Urinary bladder (tissue), 4 donors: ENCODE data around the gene ARPP21. TPM values are rescaled to one million over a fixed set of nuclear protein-coding genes. Genes with fewer than 3 reads are reported as not detected.

Source experiments
- DNase-seq: peaks from one replicate; pipeline ENCODE4 v3.0.0-alpha.2; 2015; ENCODE audit errors: extremely low spot score
- H3K27ac ChIP-seq: one replicate; pipeline ENCODE4 v1.5.1; 2013; ENCODE audit warnings: low read depth, mild to moderate bottlenecking, moderate library complexity
- H3K36me3 ChIP-seq: one replicate; pipeline ENCODE4 v1.6.1; 2013; ENCODE audit warnings: mild to moderate bottlenecking, moderate library complexity; ENCODE audit not compliant: insufficient read depth
- H3K4me1 ChIP-seq: one replicate; pipeline ENCODE4 v1.6.1; 2013; ENCODE audit warnings: mild to moderate bottlenecking, moderate library complexity; ENCODE audit not compliant: insufficient read depth
- H3K4me3 ChIP-seq: one replicate; pipeline ENCODE4 v1.5.1; 2013; ENCODE audit warnings: low read depth, low read length
- WGBS: extraction: QIAGEN DNeasy Blood & Tissue Kit; methylation state at CpG from one replicate; pipeline ENCODE4 v1.1.7; 2013; 5-methylcytosine and 5-hydroxymethylcytosine counted together
- polyA plus RNA-seq: library from polyadenylated mRNA; stranded (reverse); fragments of 200-250 nt; gene quantifications from one replicate; pipeline ENCODE4 v1.2.3, GENCODE V29; 2013
- total RNA-seq: library from RNA; depleted of rRNA; stranded (reverse); fragments of >200 nt; gene quantifications from one replicate; pipeline ENCODE4 v1.2.3, GENCODE V29; 2014
- donor health status: healthy with polysubstance abuse.
- donor health status: healthy.

The ARPP21 gene
- total and polyA plus RNA-seq, 2 donors: 0.08 to 11.8 TPM

DNA sequence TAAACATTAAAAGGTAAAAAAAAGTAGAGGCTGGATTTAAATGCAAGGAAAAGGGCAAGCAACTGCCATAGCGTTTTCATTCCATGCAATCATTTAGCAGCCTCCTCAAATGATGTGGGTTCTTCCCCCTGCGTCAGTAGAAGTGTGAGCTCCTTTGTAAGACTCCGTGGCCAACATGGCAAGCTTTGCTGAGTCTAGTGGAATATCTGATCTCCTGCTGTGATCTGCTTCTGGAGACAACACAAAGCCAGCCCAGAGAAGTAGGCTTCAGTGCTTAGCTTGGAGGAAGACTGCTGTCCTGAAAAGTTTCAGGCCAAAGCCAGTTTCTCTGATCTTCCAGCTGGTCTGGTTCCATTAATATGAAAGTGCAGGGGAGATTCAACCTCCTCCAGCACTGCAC, 70.4 kb downstream of the ARPP21 start:
- Histone ChIP-seq H3K4me3 (no peak overlapping the region), H3K27ac (no peak overlapping the region), H3K36me3 (no peaks in the 10 kb centered on the region), H3K4me1 (no peaks in the 10 kb centered on the region)
- DNase-seq: no peak
- WGBS: 86% methylated on average over 3 of the region's 3 CpGs

DNA sequence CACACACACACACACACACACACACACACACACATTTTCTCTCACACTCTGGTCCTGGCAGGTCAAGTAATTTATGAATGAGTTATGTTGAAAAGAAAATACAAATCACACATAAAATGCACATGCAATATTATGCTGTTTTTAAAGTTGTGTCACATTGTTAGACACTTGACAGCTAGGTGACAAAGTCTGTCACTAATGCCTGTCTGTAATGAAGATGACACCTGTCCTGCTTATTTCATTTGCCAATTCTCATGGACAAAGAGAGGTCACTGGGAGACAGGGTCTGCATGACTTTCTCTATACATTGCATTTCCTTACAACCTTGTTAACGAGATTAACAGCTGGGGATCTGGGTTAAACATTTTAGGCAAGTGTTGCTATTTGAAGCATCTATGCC, 71.2 kb downstream of the ARPP21 start:
- no peak for DNase-seq
- WGBS: 67% methylated on average over 1 of the region's 1 CpG

DNA sequence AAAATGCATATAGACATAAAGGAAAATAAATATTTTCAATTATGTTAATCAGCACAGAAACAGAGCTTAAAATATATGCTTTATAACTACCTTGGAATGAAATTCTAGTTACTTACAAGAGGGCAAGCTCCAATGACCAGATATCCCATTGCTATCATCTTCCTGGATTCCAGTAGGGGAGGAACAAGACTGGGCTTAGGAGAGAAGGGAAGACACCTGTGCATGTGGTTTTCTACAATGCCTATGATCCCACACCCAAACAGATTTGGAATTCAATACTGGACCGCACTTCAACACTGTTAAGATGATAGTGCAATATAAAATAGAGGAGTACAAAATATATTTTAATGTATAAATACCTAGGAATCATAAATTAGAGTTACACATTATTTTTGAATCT, 79.6 kb downstream of the ARPP21 start:
- no peaks in the 10 kb centered on the region for H3K36me3 ChIP-seq
- H3K4me1 ChIP-seq: no peaks in the 10 kb centered on the region
- WGBS: 91% methylated on average over 1 of the region's 1 CpG
- H3K27ac ChIP-seq: no peak overlapping the region
- no peak for DNase-seq
- no peak overlapping the region for H3K4me3 ChIP-seq

More for the DNA sequence above, 71.2 kb downstream of the ARPP21 start:
- H3K27ac ChIP-seq: no peak overlapping the region
- H3K4me3 ChIP-seq: no peak overlapping the region
- H3K36me3 ChIP-seq: no peaks in the 10 kb centered on the region
- no peaks in the 10 kb centered on the region for H3K4me1 ChIP-seq

DNA sequence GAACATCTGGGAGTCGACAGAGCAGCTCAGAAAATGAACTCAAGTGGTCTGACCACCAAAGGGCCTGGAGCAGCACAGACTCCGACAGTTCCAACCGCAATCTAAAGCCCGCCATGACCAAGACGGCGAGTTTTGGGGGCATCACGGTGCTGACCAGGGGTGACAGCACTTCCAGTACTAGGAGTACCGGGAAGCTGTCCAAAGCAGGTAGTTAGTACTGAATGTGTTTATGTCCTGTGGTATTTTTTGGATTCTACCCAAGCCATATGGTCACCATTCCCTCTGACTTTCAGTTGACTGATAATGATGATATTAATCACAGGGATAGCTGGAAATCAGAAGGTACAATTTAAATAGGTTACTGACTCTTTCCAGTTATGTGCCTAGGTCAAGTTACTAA, 82.3 kb downstream of the ARPP21 start:
- Histone ChIP-seq H3K4me1 (no peaks in the 10 kb centered on the region), H3K4me3 (no peak overlapping the region), H3K27ac (no peak overlapping the region), H3K36me3 (no peaks in the 10 kb centered on the region)
- DNase-seq: no peak
- 83% methylated on average over 8 of the region's 8 CpGs for WGBS

DNA sequence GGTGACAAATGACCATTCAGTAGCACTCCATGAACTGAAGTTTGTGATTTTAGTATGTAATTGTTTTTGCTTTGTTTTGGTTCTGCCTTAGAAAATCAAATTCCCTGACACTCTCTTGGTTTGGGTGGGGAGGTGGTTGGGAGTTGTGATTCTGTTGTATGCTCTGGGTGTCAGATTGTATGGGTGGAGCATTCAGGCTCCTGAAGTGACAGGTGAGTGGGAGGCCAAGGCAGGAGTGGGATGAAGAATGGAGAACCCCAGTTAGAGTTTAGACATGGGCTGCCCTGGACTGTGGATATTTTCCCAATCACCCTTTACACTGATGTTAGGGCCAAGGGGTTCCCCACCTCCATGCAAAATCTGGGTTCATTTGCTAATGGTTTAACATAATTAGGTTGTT, 83.6 kb downstream of the ARPP21 start:
- no peaks in the 10 kb centered on the region for H3K36me3 ChIP-seq
- H3K4me1 ChIP-seq: no peaks in the 10 kb centered on the region
- DNase-seq: no peak
- no peak overlapping the region for H3K27ac ChIP-seq
- H3K4me3 ChIP-seq: no peak overlapping the region

DNA sequence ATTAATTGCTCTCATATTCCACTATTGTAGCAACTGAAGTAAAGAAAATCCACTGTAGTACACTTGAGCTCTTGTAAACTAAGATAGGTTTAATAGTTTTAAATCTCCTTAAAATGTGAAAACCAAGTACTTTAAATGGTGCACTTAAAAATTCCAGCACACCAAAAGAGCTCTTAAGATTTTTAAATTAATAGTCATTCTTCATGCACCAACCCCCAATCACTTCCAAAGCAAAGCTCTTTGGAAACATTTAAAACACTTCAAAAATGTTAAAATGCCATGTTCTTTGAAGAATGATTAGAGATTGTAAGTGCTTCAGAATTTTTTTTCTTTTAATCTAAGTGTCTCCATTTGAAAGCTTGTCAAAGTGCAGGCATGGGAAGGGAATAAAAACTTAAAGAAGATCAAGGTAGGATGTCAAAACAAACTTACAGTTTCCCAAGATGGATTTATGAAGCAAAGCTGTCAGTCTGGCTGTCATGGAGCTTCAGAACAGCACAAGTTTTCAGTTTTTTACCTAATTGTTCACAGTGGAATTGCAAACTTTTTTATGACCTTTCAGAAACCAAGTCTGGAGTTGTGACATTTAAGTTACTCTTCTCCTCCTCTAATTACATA, 84.3 kb downstream of the ARPP21 start:
- Histone ChIP-seq H3K27ac (no peak overlapping the region), H3K4me3 (no peak overlapping the region), H3K4me1 (no peaks in the 10 kb centered on the region), H3K36me3 (no peaks in the 10 kb centered on the region)
- no peak for DNase-seq

DNA sequence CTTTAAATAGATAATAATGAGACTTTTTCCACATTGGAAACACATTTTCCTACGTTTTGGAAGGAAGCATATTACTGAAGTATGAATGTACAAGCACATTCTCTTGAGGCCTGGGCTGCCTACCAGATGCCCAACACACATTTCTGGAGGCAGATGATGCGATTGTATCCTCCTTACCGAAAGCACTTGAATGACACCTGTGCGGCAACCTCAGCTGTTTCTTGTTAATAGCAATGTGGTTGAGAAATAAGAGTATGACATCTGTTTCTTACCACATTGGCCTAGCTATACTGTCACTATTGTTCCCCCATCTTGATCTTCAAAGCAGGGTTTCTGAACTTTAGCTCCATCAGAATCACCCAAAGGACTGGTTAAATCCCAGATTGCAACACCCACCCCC, 84.8 kb downstream of the ARPP21 start:
- 79% methylated on average over 4 of the region's 4 CpGs for WGBS
- H3K4me1 ChIP-seq: no peaks in the 10 kb centered on the region

DNA sequence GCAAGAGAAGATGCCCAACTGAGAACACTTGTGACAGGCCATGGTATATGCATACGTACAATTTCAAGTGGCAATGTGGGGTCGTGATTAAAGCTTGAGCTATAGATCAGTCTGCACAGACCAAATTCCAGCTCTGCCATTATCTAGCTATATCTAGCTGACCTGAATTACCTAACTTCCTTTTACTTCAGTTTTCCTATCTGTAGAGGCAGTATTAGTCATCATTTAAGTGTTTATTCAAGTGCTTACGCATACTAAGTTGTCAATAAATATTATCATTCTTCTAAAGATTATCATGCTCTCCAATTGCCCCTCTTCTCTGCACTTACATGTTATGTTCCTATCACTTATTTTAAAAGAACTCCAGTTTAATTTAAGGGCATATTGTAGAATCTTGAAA, 87.9 kb downstream of the ARPP21 start:
- WGBS: 59% methylated on average over 3 of the region's 3 CpGs
- Histone ChIP-seq H3K4me1 (no peaks in the 10 kb centered on the region), H3K36me3 (no peaks in the 10 kb centered on the region), H3K4me3 (no peak overlapping the region), H3K27ac (no peak overlapping the region)
- no peak for DNase-seq

More for the DNA sequence above, 84.8 kb downstream of the ARPP21 start:
- DNase-seq: no peak
- Histone ChIP-seq H3K27ac (no peak overlapping the region), H3K4me3 (no peak overlapping the region), H3K36me3 (no peaks in the 10 kb centered on the region)

DNA sequence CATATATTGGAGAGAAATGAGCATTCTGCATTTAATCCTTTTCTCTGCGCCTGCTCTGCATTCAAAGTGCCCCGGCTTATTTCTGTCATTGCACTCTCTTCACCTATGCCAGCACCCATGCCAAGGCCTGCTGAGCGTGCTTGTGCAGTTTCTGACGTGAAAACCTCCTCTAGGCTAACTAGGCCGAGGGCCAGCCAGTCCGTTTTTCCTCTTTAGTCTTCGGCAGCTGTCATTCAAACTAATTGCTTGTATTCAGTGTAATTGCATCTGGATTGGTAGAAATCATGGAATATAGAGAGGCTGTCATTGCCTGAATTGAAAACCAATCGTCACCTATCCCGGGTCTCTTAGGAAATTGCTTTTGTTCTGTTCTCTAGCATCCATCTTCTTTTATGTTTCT, 94.0 kb downstream of the ARPP21 start:
- H3K36me3 ChIP-seq: no peaks in the 10 kb centered on the region
- H3K4me1 ChIP-seq: no peaks in the 10 kb centered on the region
- WGBS: 86% methylated on average over 9 of the region's 9 CpGs
- no peak for DNase-seq
- no peak overlapping the region for H3K4me3 ChIP-seq
- no peak overlapping the region for H3K27ac ChIP-seq

DNA sequence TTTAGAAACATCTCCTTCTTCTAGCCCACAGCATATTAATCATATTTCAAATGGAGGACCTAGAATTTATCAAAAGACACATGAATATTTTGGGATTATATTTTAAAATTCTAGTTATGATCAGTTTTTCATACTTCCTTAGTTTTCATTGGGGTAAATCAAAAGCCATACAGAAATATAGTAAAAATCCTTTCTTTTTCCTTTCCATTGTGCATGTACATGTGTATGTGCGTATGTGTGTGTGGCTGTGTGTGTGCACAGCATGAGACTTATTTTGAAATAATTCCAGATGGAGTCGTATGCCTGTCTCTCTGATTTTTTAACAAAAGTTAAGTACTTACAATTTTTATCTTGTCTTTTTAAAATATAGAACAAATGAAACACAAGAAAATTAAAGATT, 94.5 kb downstream of the ARPP21 start:
- Histone ChIP-seq H3K4me3 (no peak overlapping the region), H3K4me1 (no peaks in the 10 kb centered on the region), H3K27ac (no peak overlapping the region), H3K36me3 (no peaks in the 10 kb centered on the region)
- WGBS: 87% methylated on average over 2 of the region's 2 CpGs
- no peak for DNase-seq

DNA sequence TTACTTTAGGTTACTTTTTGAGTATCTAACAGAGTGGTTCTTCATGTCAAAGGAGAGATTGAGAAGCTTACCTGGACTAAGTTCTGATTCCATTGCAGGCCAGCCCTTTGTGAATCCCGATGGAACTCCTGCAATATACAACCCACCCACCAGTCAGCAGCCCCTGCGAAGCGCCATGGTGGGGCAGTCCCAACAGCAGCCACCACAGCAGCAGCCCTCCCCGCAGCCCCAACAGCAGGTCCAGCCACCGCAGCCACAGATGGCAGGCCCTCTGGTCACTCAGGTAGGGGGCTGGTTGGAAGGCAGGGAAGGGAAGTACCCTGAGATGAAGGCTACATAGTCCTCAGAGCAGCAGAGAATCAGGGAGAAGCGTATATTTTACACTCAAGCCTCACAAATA, 97.8 kb downstream of the ARPP21 start:
- no peaks in the 10 kb centered on the region for H3K4me1 ChIP-seq
- DNase-seq: no peak
- H3K36me3 ChIP-seq: no peaks in the 10 kb centered on the region
- H3K27ac ChIP-seq: no peak overlapping the region
- 91% methylated on average over 6 of the region's 6 CpGs for WGBS
- H3K4me3 ChIP-seq: no peak overlapping the region

DNA sequence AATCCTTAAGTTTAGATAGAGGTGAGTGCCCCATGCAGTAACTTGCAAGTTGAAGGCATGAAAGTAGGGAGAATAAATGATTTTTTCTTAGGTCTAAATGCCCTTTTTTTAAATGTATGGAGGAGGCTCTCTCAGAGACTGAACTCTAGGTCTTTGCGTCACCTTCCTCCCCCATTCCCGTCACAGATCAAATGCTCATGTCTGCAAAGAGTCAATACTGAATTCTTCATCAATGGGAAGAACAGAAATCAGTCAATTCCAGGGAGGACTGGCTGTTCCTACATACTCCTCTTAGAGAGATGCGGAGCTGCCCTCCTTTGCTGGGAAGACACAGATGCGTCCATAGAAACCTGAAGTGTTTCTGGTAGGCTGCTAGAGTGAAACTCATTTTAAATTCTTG, 98.2 kb downstream of the ARPP21 start:
- H3K36me3 ChIP-seq: no peaks in the 10 kb centered on the region
- WGBS: 92% methylated on average over 4 of the region's 4 CpGs
- H3K27ac ChIP-seq: no peak overlapping the region
- DNase-seq: no peak
- no peak overlapping the region for H3K4me3 ChIP-seq
- no peaks in the 10 kb centered on the region for H3K4me1 ChIP-seq

DNA sequence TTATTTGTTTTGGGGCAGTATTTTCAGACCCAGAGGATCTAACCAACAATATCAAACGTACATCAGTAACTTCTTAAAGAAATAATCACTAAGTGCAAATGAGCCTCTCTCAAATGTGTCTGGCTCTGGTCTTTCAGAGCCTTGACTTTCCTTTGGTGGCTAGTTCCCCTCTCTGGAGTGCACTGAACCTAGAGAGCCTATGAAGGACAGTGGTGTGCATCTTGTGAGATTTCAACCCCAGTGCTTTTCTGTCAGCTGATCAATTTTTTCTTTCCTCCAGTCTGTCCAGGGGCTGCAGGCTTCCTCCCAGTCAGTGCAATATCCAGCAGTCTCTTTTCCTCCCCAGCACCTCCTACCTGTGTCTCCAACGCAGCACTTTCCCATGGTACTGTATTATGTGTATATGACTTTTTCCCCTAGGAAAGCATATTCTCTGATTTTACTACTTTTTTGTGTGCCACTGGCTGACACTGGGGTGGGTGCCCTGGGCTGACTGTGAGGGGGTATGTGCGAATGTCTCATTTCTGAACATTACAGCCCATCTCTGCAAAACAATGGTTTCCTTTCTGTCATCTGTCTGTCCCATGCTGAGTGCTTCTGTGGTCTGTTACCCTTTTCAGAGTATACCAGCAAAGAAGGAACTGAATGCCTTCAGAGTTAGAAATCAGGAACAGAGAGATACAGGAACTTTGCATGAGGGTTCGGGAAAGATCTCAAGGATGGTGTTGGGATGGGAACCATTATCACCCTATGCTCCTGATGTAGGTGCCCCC, 98.8 kb downstream of the ARPP21 start:
- no peak for DNase-seq
- no peaks in the 10 kb centered on the region for H3K4me1 ChIP-seq
- 84% methylated on average over 4 of the region's 4 CpGs for WGBS
- no peaks in the 10 kb centered on the region for H3K36me3 ChIP-seq
- H3K4me3 ChIP-seq: no peak overlapping the region
- H3K27ac ChIP-seq: no peak overlapping the region

DNA sequence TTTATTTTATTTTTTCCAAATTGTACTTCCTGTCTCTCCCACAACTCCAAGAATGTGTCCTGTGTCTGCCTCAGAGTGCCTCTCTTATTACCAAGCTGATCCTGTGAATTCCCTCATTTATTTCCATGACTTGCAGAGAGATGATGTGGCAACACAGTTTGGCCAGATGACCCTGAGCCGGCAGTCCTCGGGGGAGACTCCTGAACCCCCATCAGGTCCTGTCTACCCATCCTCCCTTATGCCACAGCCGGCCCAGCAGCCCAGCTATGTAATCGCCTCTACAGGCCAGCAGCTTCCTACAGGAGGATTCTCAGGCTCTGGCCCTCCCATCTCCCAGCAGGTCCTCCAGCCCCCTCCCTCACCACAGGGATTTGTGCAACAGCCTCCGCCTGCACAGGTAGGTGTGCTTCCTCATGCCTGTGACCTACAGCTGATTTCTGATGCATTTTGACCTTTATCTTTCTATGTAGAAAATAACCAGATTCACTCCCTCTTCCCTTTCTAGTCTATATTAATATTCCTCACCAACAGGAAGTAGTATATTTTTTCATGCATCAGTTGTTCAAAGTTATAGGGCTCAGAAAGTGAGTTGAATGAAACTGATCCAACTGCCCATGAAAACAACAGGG, 100.0 kb downstream of the ARPP21 start:
- DNase-seq: no peak
- H3K4me3 ChIP-seq: no peak overlapping the region
- H3K4me1 ChIP-seq: no peaks in the 10 kb centered on the region
- WGBS: 68% methylated on average over 5 of the region's 5 CpGs
- H3K36me3 ChIP-seq: no peaks in the 10 kb centered on the region
- H3K27ac ChIP-seq: no peak overlapping the region
